Suprapubic skin (tissue), 3 donors: ENCODE measurements around the gene CDK18.

Experiments
- EP300 ChIP-seq: sonication (generic); formaldehyde crosslinking; IDR thresholded peaks from one replicate; pipeline ENCODE4 v1.6.1; 2017; ENCODE audit warnings: antibody characterized with exemption
- POLR2A ChIP-seq, 2 donors: fragments of 450-650 bp; IDR thresholded peaks; one replicate each; pipeline ENCODE4 v1.6.1; 2017; ENCODE audit warnings: antibody characterized with exemption in 2 of 2, mild to moderate bottlenecking in 2 of 2, moderate library complexity in 2 of 2
- TF ChIP-seq, protein P1 (sequence below), 2 donors: fragments of 200-600 bp in 1 of 2; fragments of 450-650 bp in 1 of 2; sonication (generic) in 1 of 2; IDR thresholded peaks; one replicate each; pipeline ENCODE4 v1.5.1; 2016 to 2019; ENCODE audit warnings: antibody characterized with exemption in 2 of 2, mild to moderate bottlenecking in 1 of 2, moderate library complexity in 1 of 2

DNA sequence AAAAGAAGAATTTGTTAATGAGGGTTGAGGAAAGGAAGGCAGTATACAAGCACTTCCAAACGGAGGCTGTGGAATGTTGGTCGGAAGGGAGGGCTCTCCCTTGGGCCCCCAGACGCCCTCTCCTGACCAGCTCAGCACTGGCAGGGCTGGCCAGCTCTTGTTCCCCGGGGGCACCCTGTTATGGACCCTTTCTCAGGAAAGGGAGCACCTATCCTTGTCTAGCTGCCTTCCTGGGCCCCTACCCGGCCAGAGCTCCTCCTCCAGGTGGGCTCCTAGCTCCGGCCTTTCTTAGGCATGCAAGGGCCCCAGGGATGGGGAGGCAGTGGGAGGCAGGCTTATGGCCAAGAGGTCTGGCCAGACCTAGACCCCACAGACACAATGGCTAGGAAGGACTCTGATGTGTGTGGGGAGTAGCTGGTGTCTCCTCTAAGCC is 49.5 kb upstream of the CDK18 start:
- TF ChIP-seq EP300 (no peak), POLR2A (IDR thresholded peaks at IDR 0.05) (no peak)
- TF ChIP-seq, protein P1, sequence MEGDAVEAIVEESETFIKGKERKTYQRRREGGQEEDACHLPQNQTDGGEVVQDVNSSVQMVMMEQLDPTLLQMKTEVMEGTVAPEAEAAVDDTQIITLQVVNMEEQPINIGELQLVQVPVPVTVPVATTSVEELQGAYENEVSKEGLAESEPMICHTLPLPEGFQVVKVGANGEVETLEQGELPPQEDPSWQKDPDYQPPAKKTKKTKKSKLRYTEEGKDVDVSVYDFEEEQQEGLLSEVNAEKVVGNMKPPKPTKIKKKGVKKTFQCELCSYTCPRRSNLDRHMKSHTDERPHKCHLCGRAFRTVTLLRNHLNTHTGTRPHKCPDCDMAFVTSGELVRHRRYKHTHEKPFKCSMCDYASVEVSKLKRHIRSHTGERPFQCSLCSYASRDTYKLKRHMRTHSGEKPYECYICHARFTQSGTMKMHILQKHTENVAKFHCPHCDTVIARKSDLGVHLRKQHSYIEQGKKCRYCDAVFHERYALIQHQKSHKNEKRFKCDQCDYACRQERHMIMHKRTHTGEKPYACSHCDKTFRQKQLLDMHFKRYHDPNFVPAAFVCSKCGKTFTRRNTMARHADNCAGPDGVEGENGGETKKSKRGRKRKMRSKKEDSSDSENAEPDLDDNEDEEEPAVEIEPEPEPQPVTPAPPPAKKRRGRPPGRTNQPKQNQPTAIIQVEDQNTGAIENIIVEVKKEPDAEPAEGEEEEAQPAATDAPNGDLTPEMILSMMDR (IDR thresholded peaks at IDR 0.05) = no peak
